Astrocyte of the hippocampus (primary cell): ENCODE results near the gene MUC6.

Experiments used
- DNase-seq: peaks from one replicate; pipeline ENCODE4 v3.0.0; 2011; ENCODE audit warnings: low read depth, low spot score

MUC6 gene

GRCh38 chr11:1072116-1072820 lies 35.8 kb upstream of the MUC6 start:
- peak; percentile 68 for DNase-seq

DNA sequence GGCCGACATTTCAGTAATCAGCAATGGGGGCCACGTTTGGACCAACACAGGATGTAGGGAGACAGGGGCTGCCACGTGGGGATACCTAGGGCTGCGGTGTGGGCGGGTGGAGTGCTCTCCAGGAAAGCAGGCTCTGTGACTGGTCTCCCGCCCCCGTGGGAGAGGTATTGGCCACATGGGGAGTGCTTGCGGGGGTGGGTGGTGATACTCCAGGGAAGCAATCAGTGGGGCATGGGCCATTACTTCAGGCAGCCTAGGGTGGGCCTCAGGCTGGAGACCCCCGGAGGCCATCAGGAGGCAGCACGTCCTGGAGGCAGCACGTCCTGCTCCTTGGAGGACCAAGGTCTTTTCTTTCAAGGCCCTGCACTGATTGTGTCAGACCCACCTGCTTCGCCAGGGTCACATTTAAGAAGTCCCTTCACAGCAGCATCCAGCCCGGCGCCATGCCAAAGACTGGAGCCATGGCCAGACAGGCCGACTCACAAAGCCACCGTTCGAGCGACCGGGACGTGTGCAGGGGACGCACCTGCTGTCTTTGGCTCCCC lies 35.1 kb upstream of the MUC6 start:
- no peak for DNase-seq

DNA sequence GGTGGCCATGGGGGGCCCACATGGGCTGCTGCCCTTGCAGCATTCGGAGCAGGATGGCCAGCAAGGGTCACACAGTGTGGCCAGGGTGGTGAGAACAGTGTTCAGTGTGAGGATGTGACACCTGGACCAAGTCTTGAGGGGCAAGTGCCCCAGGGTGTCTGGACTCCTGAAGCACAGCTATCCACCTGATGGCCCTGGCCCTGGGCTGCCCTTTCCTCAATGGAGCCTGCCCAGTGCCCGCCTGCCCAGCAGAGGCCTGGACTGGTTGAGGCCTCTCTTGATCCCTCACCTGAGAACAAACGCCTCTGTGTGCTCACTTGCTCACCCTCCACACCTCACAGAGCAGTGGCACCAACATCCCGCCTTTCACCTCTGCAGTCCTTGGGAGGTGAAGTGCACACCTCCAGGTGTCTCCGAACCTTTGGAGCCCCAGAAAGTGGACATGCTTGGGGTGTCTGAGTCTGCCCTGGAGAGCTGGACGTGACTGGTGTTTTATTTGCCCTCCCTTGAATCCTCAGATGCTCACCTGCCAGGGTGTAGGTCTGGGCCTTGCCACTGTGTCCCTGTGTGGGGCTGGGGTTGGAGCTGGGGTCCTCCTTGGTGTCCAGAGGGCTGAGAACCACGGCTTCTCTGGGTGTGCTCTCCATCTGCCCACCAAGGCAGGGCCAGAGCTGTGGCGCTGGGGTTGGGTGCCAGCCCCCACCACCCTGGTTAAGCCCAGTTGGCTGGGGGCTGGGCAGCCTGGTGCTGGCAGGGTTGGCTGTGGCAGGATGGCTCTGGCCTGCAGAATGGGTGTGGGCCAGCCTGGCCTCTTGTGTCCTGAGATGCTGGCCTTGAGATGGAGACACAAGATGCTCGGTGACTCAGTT lies 34.3 kb upstream of the MUC6 start:
- DNase-seq: no peak

DNA sequence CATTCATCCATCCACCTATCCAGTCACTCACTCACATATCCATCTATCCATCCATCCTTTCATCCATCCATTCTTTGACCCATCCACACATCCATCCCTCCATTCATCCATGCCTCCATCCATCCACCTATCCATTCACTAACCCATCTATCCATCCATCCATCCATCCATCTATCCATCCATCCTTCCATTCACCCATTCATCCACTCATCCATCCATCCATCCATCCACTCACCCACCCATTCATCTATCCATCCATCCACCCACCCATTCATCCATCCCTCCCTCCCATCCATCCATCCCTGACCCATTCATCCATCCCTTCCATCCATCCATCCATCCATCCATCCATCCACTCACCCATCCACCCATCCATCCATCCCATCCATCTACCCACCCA lies 33.2 kb upstream of the MUC6 start:
- DNase-seq: no peak

DNA sequence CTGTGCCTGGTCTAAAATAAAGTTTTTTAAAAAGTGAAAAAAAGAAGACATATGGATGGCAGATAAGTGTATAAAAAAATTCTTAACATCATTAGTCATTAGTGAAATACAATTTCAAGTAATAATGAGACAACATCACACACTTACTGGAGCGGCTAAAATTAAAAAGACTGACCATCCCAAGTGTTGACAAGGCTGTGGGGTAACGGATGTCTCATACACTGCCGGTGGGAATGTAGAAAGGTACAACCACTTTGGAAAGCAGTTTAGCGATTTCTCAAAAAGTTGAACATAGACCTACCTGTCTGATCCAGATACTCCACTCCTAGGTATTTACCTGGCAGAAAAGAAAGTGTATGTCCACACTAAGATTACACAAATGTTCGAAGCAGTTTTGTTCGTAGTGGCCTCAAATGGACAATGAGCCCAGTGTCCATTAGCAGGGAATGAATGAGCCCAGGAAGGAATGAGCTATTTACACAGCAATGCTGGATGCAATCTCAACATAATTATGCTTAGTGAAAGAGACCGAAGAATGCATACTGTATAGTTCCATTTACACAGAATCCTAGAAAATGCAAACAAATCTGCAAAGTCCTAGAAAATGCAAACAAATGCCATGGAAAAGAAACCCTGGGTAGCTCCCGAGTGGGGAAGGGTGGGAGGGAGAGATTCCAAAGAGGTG lies 31.4 kb upstream of the MUC6 start:
- no peak for DNase-seq

DNA sequence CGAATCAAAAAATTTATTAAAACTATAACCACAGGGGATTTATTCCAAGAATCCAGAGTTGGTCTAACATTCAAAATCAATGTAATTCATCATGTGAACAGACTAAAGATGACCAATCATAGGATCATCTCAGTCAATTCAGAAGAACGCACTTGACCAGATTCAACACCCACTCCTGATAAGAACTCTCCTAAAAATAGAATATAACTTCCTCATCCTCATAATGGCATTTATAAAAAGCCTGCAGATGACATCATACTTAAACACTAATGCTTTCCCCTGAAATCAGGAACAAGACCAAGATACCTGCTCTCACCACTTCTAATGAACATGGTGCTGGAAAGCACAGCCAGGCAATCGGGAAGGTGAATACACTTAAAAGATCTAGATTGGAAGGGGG lies 27.6 kb upstream of the MUC6 start:
- no peak for DNase-seq

- DNase-seq: no peak
Measured at GRCh38 chr11:1062075-1062820, 25.7 kb upstream of the MUC6 start.

GRCh38 chr11:1060852-1061616 lies 24.5 kb upstream of the MUC6 start:
- DNase-seq: peak; percentile 91

DNA sequence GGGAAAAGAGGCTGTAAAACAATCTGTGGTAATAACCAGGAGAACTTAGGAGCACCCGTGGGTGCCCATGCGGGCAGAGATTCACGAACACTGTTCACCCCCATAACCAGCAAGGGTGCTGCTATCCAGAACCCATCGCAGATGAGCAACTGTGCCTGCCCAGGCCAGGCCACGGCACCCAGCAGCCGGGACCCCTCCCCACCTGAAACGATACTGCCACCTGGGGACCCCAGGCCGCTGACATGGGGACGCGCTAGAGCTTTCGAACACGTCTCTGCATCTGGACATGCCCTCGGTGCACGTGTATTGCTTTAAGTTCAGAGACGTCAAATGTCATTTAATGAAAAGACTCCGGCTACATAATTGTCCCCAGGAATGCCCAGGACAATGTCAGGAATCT lies 23.9 kb upstream of the MUC6 start:
- DNase-seq: no peak

DNA sequence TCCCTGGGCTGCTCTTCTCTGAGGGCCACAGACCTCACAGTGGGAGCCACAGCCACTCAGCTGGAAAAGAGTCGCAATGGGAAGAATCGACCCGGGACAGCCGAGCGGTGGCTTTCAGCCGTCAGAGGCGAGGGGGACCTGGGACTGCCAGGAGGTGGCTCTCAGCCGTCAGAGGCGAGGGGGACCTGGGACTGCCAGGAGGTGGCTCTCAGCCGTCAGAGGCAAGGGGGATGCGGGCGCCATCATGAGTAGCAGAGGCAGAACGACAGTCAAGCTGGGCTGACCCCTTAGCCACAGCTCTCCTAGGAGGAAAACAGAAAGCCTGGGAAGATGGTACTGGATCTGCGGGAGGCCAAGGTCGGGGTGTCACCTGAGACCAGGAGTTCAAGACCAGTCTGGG lies 23.2 kb upstream of the MUC6 start:
- no peak for DNase-seq

- no peak for DNase-seq
Measured at GRCh38 chr11:1057806-1058205, 21.3 kb upstream of the MUC6 start.

GRCh38 chr11:1055990-1056771 lies 19.7 kb upstream of the MUC6 start:
- DNase-seq: no peak

- no peak for DNase-seq
Measured at GRCh38 chr11:1055109-1055703, 18.7 kb upstream of the MUC6 start.

GRCh38 chr11:1054143-1055108 lies 17.9 kb upstream of the MUC6 start:
- DNase-seq: no peak

DNA sequence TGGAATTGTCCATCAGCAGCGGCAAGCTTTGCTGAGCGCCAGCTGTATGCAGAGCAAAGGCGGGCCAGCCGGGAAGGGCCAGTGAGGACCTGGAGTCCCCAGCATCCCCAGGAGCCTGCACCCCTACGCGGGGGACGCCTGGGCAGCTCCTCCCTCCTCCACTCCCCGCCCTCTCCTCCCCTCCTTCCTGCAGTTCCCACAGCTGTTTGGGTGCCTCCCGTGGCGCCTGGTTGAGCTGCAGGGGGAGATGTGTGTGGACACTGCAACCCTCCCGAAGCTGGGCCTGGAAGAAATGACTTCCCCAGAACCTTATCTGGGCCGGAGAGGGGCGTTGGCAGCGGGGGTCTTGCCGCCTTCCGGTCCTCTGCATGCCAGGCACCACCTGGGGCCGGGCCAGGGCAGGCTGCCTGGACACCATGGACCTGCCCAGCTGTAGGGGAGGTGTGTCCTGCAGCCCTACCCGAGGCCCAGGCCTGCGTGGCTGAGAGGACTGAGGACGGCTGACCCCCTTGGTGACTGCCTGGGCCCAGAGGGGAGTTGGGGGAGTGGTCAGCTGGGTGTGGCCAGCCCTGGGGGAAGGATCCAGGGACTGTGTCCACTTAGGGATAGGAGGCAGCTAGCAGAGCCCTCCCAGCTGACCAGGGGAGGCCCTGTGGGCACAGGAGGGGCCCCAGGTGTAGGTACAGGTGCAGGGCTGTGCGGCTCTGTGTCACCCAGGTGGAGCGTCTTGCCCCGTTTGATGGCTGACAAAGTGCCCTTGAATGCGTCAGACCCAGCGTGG lies 16.8 kb upstream of the MUC6 start:
- no peak for DNase-seq

DNA sequence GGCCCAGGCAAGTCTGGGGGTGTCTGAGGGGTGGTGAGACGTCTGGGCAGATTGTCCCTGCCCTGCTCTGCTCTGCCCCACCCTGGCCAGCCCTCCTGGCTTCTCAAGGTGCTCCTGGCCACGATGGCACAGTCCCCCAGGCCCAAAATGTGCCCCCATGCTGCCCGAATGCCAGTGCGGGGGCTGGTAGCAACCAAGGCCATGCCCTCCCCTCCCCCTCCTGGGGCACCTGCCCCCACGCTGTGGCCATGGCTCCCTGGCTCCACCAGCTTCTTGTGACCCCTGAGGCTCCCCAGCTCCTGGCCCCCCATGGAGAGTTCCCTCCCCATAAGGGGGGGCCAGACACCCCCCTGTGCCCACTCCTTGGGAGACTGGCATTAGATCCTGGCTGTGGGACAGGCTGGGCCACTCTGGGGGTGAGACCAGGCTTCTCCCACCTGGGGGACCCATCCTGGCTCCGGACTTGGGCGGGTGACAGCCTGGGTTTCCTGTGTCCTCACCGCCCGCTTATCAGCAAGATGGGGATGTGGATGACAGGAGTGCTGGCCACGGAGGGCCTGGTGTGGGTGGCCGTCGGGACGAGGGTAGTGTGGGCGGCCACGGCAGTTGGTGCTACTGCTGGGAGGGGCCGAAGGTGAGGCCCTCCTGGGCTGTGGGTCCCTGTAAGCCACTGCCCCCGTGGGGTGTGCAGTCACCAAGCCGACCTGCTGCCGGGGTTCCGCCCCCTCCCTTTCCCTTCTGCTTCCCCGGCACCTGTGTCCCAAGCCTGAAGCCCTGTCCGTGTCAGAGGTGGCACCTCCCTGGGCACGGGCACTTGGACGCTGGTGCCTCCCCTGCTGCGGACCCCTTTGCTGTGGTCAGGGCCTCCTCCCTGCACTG lies 15.9 kb upstream of the MUC6 start:
- DNase-seq: no peak
